H1 (cell line): ENCODE measurements around the gene HMX1. TPM values are rescaled to one million over a fixed set of nuclear protein-coding genes. Genes with fewer than 3 reads are reported as not detected.

Experiments used
- CTCF ChIA-PET: fragments of 300-600 bp; sonication (Branson Sonifier 250); formaldehyde crosslinking; loops from one replicate; lab custom pipeline; 2021; ENCODE audit not compliant: partially characterized antibody; lab: Charles Lee
- POLR2A ChIA-PET: fragments of 300-600 bp; sonication (Branson Sonifier 250); formaldehyde crosslinking; loops from one replicate; lab custom pipeline; 2021; ENCODE audit warnings: inconsistent platforms; ENCODE audit not compliant: partially characterized antibody; lab: Charles Lee
- DNase-seq, 2 experiments: peaks; one replicate each; pipeline versions ENCODE4 v3.0.0 to v3.0.0-alpha.2; 2010 to 2022; ENCODE audit warnings: low spot score in 2 of 2, low read depth in 1 of 2, mixed read lengths in 1 of 2
- FAIRE-seq: peaks from 2 replicates; lab custom pipeline; 2011; peaks lifted over from hg19 to GRCh38; lab: Jason Lieb, UNC
- H2AFZ ChIP-seq: 2 replicates; pipeline ENCODE4 v1.8.1; 2012; ENCODE audit warnings: low read length, inconsistent platforms
- H2AK5ac ChIP-seq: 2 replicates; pipeline ENCODE4 v1.6.1; 2013; ENCODE audit warnings: low read depth, low read length
- H2BK120ac ChIP-seq: replicated peaks from 2 replicates; pipeline ENCODE3; 2013; ENCODE audit warnings: low read depth, low read length, inconsistent platforms
- H2BK12ac ChIP-seq: 2 replicates; pipeline ENCODE4 v1.6.1; 2013; ENCODE audit warnings: low read depth, low read length
- H2BK15ac ChIP-seq: 2 replicates; pipeline ENCODE4 v1.6.1; 2013; ENCODE audit warnings: low read length
- H2BK20ac ChIP-seq: 2 replicates; pipeline ENCODE4 v1.6.1; 2013; ENCODE audit warnings: low read length
- H2BK5ac ChIP-seq: 2 replicates; pipeline ENCODE4 v1.6.1; 2013; ENCODE audit warnings: low read depth, low read length
- H3K14ac ChIP-seq: 2 replicates; pipeline ENCODE4 v1.6.1; 2013; ENCODE audit warnings: inconsistent platforms; ENCODE audit not compliant: insufficient read length
- H3K18ac ChIP-seq: 2 replicates; pipeline ENCODE4 v1.6.1; 2013; ENCODE audit warnings: low read length; ENCODE audit errors: extremely low read depth
- H3K23ac ChIP-seq: 2 replicates; pipeline ENCODE4 v1.6.1; 2013; ENCODE audit warnings: inconsistent platforms; ENCODE audit not compliant: insufficient read length
- H3K23me2 ChIP-seq: 2 replicates; pipeline ENCODE4 v1.6.1; 2013; ENCODE audit warnings: low read depth, low read length
- H3K27ac ChIP-seq: 2 replicates; pipeline ENCODE4 v1.6.1; 2011; ENCODE audit warnings: low read depth, low read length, inconsistent platforms
- H3K27me3 ChIP-seq, 4 experiments: replicated peaks in 1 of 4; 1 replicate in 1 of 4; 2 replicates in 3 of 4; pipeline versions ENCODE4 v1.6.1 to v1.8.1; 2011 to 2013; ENCODE audit warnings: low read length in 3 of 4, mild to moderate bottlenecking in 3 of 4, inconsistent platforms in 2 of 4, mixed read lengths in 2 of 4, moderate library complexity in 1 of 4; ENCODE audit not compliant: control insufficient read depth in 3 of 4, insufficient read depth in 3 of 4; ENCODE audit errors: extremely low read depth in 1 of 4
- H3K36me3 ChIP-seq, 4 experiments: 2 replicates each; pipeline versions ENCODE4 v1.6.1 to v1.8.1; 2011 to 2013; ENCODE audit warnings: mild to moderate bottlenecking in 4 of 4, low read length in 3 of 4, moderate library complexity in 2 of 4, control low read depth in 1 of 4, inconsistent platforms in 1 of 4; ENCODE audit not compliant: insufficient read depth in 4 of 4, control insufficient read depth in 2 of 4
- H3K4ac ChIP-seq: replicated peaks from 2 replicates; pipeline ENCODE3; 2013; ENCODE audit warnings: low read length, low read depth, mixed read lengths, inconsistent platforms; ENCODE audit not compliant: insufficient read length
- H3K4me1 ChIP-seq, 4 experiments: replicated peaks in 1 of 4; 1 replicate in 1 of 4; 2 replicates in 3 of 4; pipeline versions ENCODE4 v1.6.1 to v1.8.1; 2011 to 2013; ENCODE audit warnings: low read length in 3 of 4, inconsistent platforms in 2 of 4, mixed read lengths in 1 of 4; ENCODE audit not compliant: insufficient read depth in 4 of 4, control insufficient read depth in 3 of 4
- H3K4me2 ChIP-seq, 2 experiments: 2 replicates each; pipeline versions ENCODE4 v1.6.1 to v1.8.1; 2011 to 2013; ENCODE audit warnings: low read depth in 2 of 2, low read length in 2 of 2, control low read depth in 1 of 2, inconsistent platforms in 1 of 2, mild to moderate bottlenecking in 1 of 2; ENCODE audit not compliant: insufficient read depth in 1 of 2
- H3K4me3 ChIP-seq, 4 experiments: fragments of 200-600, 300-600 bp in 1 of 4; sonication (generic), shearing (Covaris generic), sonication (Bioruptor Twin) in 1 of 4; 2 replicates each; pipeline versions ENCODE4 v1.5.1 to v1.8.1; 2011 to 2016; ENCODE audit warnings: low read length in 4 of 4, low read depth in 3 of 4, control low read depth in 2 of 4, inconsistent platforms in 2 of 4, mild to moderate bottlenecking in 2 of 4, mixed read lengths in 1 of 4, moderate library complexity in 1 of 4; ENCODE audit not compliant: insufficient read depth in 2 of 4; ENCODE audit errors: extremely low read depth in 1 of 4
- H3K56ac ChIP-seq: replicated peaks from 2 replicates; pipeline ENCODE3; 2013; ENCODE audit warnings: low read depth, mild to moderate bottlenecking, mixed read lengths, low read length, inconsistent platforms; ENCODE audit not compliant: insufficient read length
- H3K79me1 ChIP-seq: 2 replicates; pipeline ENCODE4 v1.6.1; 2013; ENCODE audit warnings: low read depth, low read length, control low read depth
- H3K79me2 ChIP-seq, 2 experiments: 2 replicates each; pipeline versions ENCODE4 v1.6.1 to v1.8.1; 2012 to 2013; ENCODE audit warnings: low read length in 2 of 2, mild to moderate bottlenecking in 2 of 2, inconsistent platforms in 1 of 2; ENCODE audit not compliant: insufficient read depth in 2 of 2, control insufficient read depth in 1 of 2
- H3K9ac ChIP-seq, 4 experiments: replicated peaks in 1 of 4; 1 replicate in 1 of 4; 2 replicates in 3 of 4; pipeline versions ENCODE4 v1.6.1 to v1.8.1; 2011 to 2013; ENCODE audit warnings: low read depth in 3 of 4, low read length in 3 of 4, control low read depth in 2 of 4, mild to moderate bottlenecking in 2 of 4, moderate library complexity in 2 of 4, inconsistent platforms in 1 of 4; ENCODE audit errors: extremely low read depth in 1 of 4
- H3K9me3 ChIP-seq, 2 experiments: 2 replicates each; pipeline versions ENCODE4 v1.6.1 to v1.8.1; 2012 to 2013; ENCODE audit warnings: mild to moderate bottlenecking in 2 of 2, moderate library complexity in 2 of 2, control low read depth in 1 of 2, inconsistent platforms in 1 of 2, low read depth in 1 of 2, low read length in 1 of 2, mixed read lengths in 1 of 2; ENCODE audit not compliant: insufficient read depth in 2 of 2
- H4K20me1 ChIP-seq, 2 experiments: replicated peaks in 1 of 2; 2 replicates each; pipeline versions ENCODE3 to v1.8.1; 2011 to 2013; ENCODE audit warnings: inconsistent platforms in 2 of 2, low read length in 2 of 2, mild to moderate bottlenecking in 1 of 2; ENCODE audit not compliant: insufficient read depth in 2 of 2, control insufficient read depth in 1 of 2
- H4K5ac ChIP-seq: 2 replicates; pipeline ENCODE4 v1.6.1; 2013; ENCODE audit warnings: low read length, low read depth, mixed read lengths, inconsistent platforms; ENCODE audit not compliant: insufficient read length
- H4K8ac ChIP-seq: 2 replicates; pipeline ENCODE4 v1.8.0; 2013; ENCODE audit warnings: mild to moderate bottlenecking, moderate library complexity, low read length, inconsistent platforms; ENCODE audit not compliant: insufficient read depth; ENCODE audit errors: extremely low read depth
- H4K91ac ChIP-seq: replicated peaks from 2 replicates; pipeline ENCODE3; 2013; ENCODE audit warnings: low read length, mixed read lengths, inconsistent platforms; ENCODE audit not compliant: insufficient read length
- CHD1 ChIP-seq: IDR thresholded peaks from 2 replicates; pipeline ENCODE4 v1.6.1; 2012; ENCODE audit warnings: low read depth, low read length, improper control_type of control experiment
- HDAC6 ChIP-seq: IDR thresholded peaks from one replicate; pipeline ENCODE4 v1.7.1; 2012; ENCODE audit warnings: low read depth, mild to moderate bottlenecking, inconsistent platforms, low read length, moderate library complexity
- RFX5 ChIP-seq: IDR thresholded peaks from 2 replicates; pipeline ENCODE4 v1.6.1; 2011; ENCODE audit warnings: low read depth, low read length, improper control_type of control experiment, borderline replicate concordance
- TBP ChIP-seq: IDR thresholded peaks from 2 replicates; pipeline ENCODE4 v1.6.1; 2011; ENCODE audit warnings: low read depth, low read length, improper control_type of control experiment
- USF2 ChIP-seq: IDR thresholded peaks from 2 replicates; pipeline ENCODE4 v1.6.1; 2011; ENCODE audit warnings: low read length, improper control_type of control experiment
- YY1 ChIP-seq: IDR thresholded peaks from 2 replicates; pipeline ENCODE4 v1.6.1; 2011; ENCODE audit warnings: low read depth, mild to moderate bottlenecking, low read length
- WGBS, 2 experiments: shearing (Covaris generic) in 1 of 2; methylation state at CpG; one replicate each; pipeline versions ENCODE4 v1.1.6 to v1.1.7; 2013 to 2015; ENCODE audit warnings: low lambda C conversion rate in 2 of 2, mixed read lengths in 2 of 2, inconsistent platforms in 1 of 2, low coverage in 1 of 2, missing lambda C conversion rate in 1 of 2; ENCODE audit not compliant: insufficient replicate concordance in 2 of 2, insufficient coverage in 1 of 2, insufficient read length in 1 of 2; ENCODE audit errors: extremely low coverage in 1 of 2, missing lambda C conversion rate in 1 of 2; 5-methylcytosine and 5-hydroxymethylcytosine counted together
- polyA plus RNA-seq, 7 experiments: library from polyadenylated mRNA; depleted of rRNA in 3 of 7; stranded (reverse) in 5 of 7; unstranded in 2 of 7; fragments of >200 nt in 5 of 7; fragments of 200-250 nt in 2 of 7; gene quantifications; 1 replicate in 5 of 7; 2 replicates in 1 of 7; 4 replicates in 1 of 7; pipeline versions ENCODE4 v1.2.1 to v1.2.3, GENCODE V29; 2011 to 2013; ENCODE audit warnings: missing spikeins in 2 of 7, mixed read lengths in 2 of 7
- total RNA-seq: library from RNA; stranded (reverse); fragmentation: NEBNext Ultra II Directional; extraction: Animal tissue kit (Norgen Biotek cat#: 25700); gene quantifications from 2 replicates; pipeline ENCODE4 v1.2.1, GENCODE V29; 2021

Gene HMX1
- total and polyA plus RNA-seq, 2 of the 8 experiments (the other 6 are each of a cell fraction or from before 2014, with no cell fraction given), result 0.26 TPM; not detected in 1

GRCh38 chr4:8910822-8911315 is 39.2 kb upstream of the HMX1 start:
- no peak overlapping the region for H3K27ac ChIP-seq
- CTCF ChIA-PET, result interaction anchor here (1.6 kb wide), 1 partner anchor 24 kb away, joined by 5 read pairs; no protein-coding TSS in a partner anchor
- H3K4me1 ChIP-seq, result no peaks in the 10 kb centered on the region
- H2AK5ac ChIP-seq, result no peak overlapping the region
- no peak overlapping the region for H2BK12ac ChIP-seq
- H3K9me3 ChIP-seq, result peaks cover 0 to 10% of the 10 kb centered on the region in 2 experiments; a peak in 1 of 4 replicates
- no peak overlapping the region for H3K4ac ChIP-seq
- no peak overlapping the region for H3K18ac ChIP-seq
- no peak overlapping the region for H2BK15ac ChIP-seq
- H3K4me3 ChIP-seq, result no peak overlapping the region
- TF ChIP-seq HDAC6, result no peak
- no peak for TF ChIP-seq CHD1
- no peak for TF ChIP-seq USF2
- TF ChIP-seq YY1, result no peak
- TF ChIP-seq RFX5, result no peak
- TF ChIP-seq TBP, result no peak
- peaks cover 0 to under 1% (median under 1%) of the 10 kb centered on the region in 4 experiments; a peak in 2 of 7 replicates for H3K27me3 ChIP-seq
- no peak overlapping the region for H2BK5ac ChIP-seq
- no peaks in the 10 kb centered on the region for H4K20me1 ChIP-seq
- no peaks in the 10 kb centered on the region for H3K36me3 ChIP-seq
- no peak overlapping the region for H2AFZ ChIP-seq
- H2BK20ac ChIP-seq, result no peak overlapping the region
- POLR2A ChIA-PET, result no interaction called here
- no peak for FAIRE-seq
- no peaks in the 10 kb centered on the region for H3K23me2 ChIP-seq
- no peak overlapping the region for H3K4me2 ChIP-seq
- no peak overlapping the region for H4K91ac ChIP-seq
- H3K23ac ChIP-seq, result no peak overlapping the region
- peak in 1 of 2 experiments; percentile 39 for DNase-seq
- H3K79me1 ChIP-seq, result no peaks in the 10 kb centered on the region
- H3K79me2 ChIP-seq, result no peaks in the 10 kb centered on the region
- no peak overlapping the region for H3K56ac ChIP-seq
- WGBS, 2 experiments, result 89% methylated on average over 11 of the region's 15 CpGs; no CpG with 5 or more reads in 1 of the 2 experiments
- H3K14ac ChIP-seq, result no peak overlapping the region
- no peak overlapping the region for H4K5ac ChIP-seq
- H3K9ac ChIP-seq, result no peak overlapping the region
- H2BK120ac ChIP-seq, result no peak overlapping the region
- H4K8ac ChIP-seq, result 0 out of 2 replicates have a peak overlapping the region, but pooled peaks have one; percentile 25
